Measurements from ENCODE around the gene GBX1.

The GBX1 gene

DNA sequence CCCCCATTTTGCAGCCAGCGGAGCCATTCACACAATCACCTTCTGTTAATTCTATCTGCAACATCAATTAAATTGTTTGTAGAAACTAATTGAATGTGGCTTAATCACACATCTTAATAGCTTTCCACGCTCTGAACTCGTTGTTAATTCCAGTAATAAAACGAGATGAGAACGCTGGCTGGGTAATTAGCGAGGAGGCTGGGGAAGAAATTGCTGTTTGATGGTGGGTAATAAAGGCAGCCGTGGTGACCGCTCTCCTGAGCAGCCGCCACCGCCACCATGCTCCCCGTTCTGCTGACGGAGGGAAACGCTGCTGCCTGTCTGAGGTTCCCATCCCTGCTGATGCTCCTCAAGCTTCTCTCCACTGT lies 36.3 kb downstream of the GBX1 start:
- peaks cover 59% of the 10 kb centered on the region for H3K36me3 Mint-ChIP-seq (ENCODE audit: low read depth)
- TF ChIP-seq, protein P1, sequence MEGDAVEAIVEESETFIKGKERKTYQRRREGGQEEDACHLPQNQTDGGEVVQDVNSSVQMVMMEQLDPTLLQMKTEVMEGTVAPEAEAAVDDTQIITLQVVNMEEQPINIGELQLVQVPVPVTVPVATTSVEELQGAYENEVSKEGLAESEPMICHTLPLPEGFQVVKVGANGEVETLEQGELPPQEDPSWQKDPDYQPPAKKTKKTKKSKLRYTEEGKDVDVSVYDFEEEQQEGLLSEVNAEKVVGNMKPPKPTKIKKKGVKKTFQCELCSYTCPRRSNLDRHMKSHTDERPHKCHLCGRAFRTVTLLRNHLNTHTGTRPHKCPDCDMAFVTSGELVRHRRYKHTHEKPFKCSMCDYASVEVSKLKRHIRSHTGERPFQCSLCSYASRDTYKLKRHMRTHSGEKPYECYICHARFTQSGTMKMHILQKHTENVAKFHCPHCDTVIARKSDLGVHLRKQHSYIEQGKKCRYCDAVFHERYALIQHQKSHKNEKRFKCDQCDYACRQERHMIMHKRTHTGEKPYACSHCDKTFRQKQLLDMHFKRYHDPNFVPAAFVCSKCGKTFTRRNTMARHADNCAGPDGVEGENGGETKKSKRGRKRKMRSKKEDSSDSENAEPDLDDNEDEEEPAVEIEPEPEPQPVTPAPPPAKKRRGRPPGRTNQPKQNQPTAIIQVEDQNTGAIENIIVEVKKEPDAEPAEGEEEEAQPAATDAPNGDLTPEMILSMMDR (IDR thresholded peaks at IDR 0.05; ENCODE audit: unreplicated experiment in 3 of 3) = no peak

DNA sequence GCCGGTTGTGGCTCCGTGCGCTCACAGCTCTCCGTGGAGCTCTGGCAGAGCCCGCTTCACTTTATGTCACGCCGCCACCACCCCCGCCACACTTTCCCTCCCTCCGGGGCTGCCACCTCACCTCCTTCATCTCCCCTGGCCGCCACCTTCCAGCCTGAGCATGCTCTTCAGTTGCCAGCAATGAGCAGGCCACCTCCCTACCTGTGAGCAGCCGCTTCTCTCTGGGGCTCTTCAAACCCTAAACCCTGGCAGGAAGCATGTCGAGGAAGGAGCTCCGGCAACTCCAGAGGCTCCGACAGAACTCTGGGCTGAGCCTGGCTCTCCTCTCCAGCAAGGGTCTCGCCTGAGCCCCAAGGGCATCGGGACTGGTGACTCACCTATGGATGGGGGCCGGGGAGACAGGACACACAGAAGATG lies 36.7 kb downstream of the GBX1 start:
- TF ChIP-seq, protein P1 (IDR thresholded peaks at IDR 0.05; ENCODE audit: unreplicated experiment in 3 of 3) = no peak
- no peak overlapping the region for H3K4me3 Mint-ChIP-seq
- H3K9me3 Mint-ChIP-seq = no peaks in the 10 kb centered on the region
- peaks cover 58% of the 10 kb centered on the region for H3K36me3 Mint-ChIP-seq (ENCODE audit: low read depth)
- peaks cover 5% of the 10 kb centered on the region for H3K27me3 Mint-ChIP-seq (ENCODE audit: low read depth)
- no peak overlapping the region for H3K27ac Mint-ChIP-seq
- H3K4me1 Mint-ChIP-seq = peaks cover 38% of the 10 kb centered on the region

More for the DNA sequence above, 36.3 kb downstream of the GBX1 start:
- peaks cover 39% of the 10 kb centered on the region for H3K4me1 Mint-ChIP-seq
- H3K4me3 Mint-ChIP-seq = peak overlapping the region in 1 of 3 experiments; percentile 74
- no peaks in the 10 kb centered on the region for H3K9me3 Mint-ChIP-seq
- peaks cover 5% of the 10 kb centered on the region for H3K27me3 Mint-ChIP-seq (ENCODE audit: low read depth)
- H3K27ac Mint-ChIP-seq = peak overlapping the region; percentile 78 to 91 (median 80)

DNA sequence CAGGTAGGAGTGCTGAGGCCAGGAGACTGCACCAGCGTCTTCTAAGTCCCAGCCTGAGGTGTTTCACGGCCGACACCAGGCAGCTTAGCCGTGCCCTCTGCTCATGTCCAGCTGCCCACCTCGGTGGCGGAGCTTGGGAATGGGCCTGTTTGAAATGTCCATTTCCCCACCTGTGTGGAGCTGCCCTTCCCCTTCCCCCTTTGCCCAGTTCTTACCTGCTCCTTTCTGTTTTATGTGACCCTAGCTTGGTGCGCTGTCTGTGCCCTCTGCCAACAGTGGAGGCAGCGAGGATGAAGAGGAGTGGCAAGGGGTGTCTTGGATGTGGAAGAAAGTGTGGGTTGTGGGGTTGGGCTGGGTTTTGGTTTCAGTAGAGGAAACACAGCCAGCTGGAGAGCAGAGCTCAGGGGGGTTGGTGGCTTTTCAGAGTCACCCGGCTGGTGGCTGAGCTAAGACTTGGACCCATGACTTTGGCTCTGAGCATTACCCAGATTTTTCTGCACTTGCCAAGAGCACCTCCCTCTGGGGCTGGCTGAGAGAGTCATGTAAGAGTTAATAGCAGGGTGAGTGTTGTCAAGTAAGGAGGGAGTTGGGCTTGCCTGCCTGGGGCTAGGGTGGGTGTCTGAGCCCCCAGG lies 37.4 kb downstream of the GBX1 start:
- H3K4me3 Mint-ChIP-seq = no peak overlapping the region
- H3K27me3 Mint-ChIP-seq (ENCODE audit: low read depth) = peaks cover 10% of the 10 kb centered on the region
- TF ChIP-seq, protein P1 (IDR thresholded peaks at IDR 0.05; ENCODE audit: unreplicated experiment in 3 of 3) = no peak
- no peak overlapping the region for H3K27ac Mint-ChIP-seq
- no peaks in the 10 kb centered on the region for H3K9me3 Mint-ChIP-seq
- H3K36me3 Mint-ChIP-seq (ENCODE audit: low read depth) = peaks cover 56% of the 10 kb centered on the region
- peaks cover 45% of the 10 kb centered on the region for H3K4me1 Mint-ChIP-seq

DNA sequence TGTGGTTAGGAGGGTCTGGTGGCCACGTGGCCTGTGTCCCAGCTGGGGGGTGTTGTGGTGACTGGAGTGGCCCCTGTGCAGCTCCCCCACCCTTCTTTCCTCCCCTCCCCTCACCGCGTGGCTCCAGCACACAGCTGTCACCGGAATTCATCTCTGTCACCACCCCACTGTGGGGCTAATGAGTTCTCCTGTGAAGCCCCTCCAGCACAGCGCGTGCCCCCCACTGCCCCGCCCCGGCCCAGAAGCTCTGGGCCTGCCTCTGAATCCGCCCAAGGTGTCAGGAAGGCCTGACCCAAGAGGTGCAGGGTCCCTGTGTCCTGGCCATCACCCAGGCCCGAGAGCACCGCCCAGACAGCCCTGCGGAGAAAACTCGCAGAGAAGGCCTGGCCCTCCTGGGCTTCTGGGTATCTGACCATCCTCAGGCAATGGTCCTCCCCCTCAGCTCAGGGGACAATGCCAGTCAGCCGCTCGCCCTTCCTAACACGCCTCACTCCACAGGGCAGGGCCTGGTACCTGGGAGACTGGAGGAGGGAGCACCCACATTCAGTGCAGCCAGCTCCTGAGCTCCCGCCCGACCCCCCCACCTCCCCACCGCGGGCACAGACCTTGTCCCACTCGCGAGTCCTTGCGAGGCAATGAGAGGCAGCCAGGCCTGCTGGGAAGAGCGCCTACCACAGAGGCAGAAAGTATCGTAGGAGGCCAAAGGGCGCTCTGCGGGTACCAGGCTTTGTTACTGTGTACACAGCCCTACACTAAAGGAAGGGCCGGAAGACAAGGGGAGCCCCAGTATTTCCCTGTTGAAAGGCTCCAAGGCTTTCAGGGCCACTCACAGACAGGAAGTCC lies 38.2 kb downstream of the GBX1 start:
- Mint-ChIP-seq H3K4me1 (peaks cover 47% of the 10 kb centered on the region), H3K27me3 (ENCODE audit: low read depth) (peaks cover 14% of the 10 kb centered on the region), H3K36me3 (ENCODE audit: low read depth) (peaks cover 59% of the 10 kb centered on the region), H3K27ac (no peak overlapping the region), H3K4me3 (no peak overlapping the region), H3K9me3 (no peaks in the 10 kb centered on the region)
- TF ChIP-seq, protein P1 (IDR thresholded peaks at IDR 0.05; ENCODE audit: unreplicated experiment in 3 of 3) = no peak

DNA sequence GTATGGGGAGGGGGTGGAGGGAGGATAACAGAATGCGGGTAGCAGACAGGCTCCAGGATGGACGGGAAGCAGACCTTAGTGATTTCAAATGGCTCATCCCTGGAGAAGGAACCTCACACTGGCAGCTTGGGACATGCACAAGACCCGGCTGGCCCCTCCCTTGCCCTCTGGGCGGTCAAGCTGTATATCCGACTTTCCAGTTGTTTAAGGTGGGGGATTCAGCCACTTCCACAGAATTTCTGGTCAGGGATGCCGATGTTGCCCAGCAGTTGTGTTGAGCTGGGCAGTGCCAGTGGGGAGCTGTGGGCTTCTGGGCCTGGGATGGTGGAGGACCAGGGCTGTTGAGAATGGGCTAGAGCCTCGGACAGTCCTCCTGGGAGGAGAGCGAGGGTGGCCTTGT lies 38.8 kb downstream of the GBX1 start:
- peaks cover 52% of the 10 kb centered on the region for H3K4me1 Mint-ChIP-seq
- no peaks in the 10 kb centered on the region for H3K9me3 Mint-ChIP-seq
- H3K36me3 Mint-ChIP-seq (ENCODE audit: low read depth) = peaks cover 61% of the 10 kb centered on the region
- TF ChIP-seq, protein P1 (IDR thresholded peaks at IDR 0.05; ENCODE audit: unreplicated experiment in 3 of 3) = no peak
- no peak overlapping the region for H3K4me3 Mint-ChIP-seq
- H3K27ac Mint-ChIP-seq = no peak overlapping the region
- peaks cover 14% of the 10 kb centered on the region for H3K27me3 Mint-ChIP-seq (ENCODE audit: low read depth)
